Endothelial cell of umbilical vein (primary cell): Measurements from ENCODE around the gene RAB40C. TPM values are rescaled to one million over a fixed set of nuclear protein-coding genes. Genes with fewer than 3 reads are reported as not detected.

Experiments
- BruUV-seq: library from RNA; stranded (reverse); fragments of 400-500 nt; replicated peaks from 2 replicates; lab custom pipeline; 2021; lab: Mats Ljungman, UMichigan
- CTCF ChIA-PET: fragments of 300-600, 350-600 bp; sonication (Branson Sonifier 250); formaldehyde crosslinking; loops from one replicate; lab custom pipeline; 2021; ENCODE audit warnings: antibody characterized with exemption, inconsistent platforms; lab: Charles Lee
- POLR2A ChIA-PET: fragments of 300-600, 350-600 bp; sonication (Branson Sonifier 250); formaldehyde crosslinking; loops from one replicate; lab custom pipeline; 2021; ENCODE audit warnings: antibody characterized with exemption, inconsistent platforms; lab: Charles Lee
- DNase-seq: peaks from one replicate; pipeline ENCODE4 v3.0.0-alpha.2; 2011; ENCODE audit warnings: low read depth, low spot score
- FAIRE-seq: peaks from 2 replicates; lab custom pipeline; 2011; peaks lifted over from hg19 to GRCh38; lab: Jason Lieb, UNC
- H2AFZ ChIP-seq: 2 replicates; pipeline ENCODE4 v1.6.0; 2012; ENCODE audit warnings: low read depth, low read length, control low read depth, inconsistent platforms
- H3K27ac ChIP-seq: 2 replicates; pipeline ENCODE4 v1.5.1; 2011; ENCODE audit warnings: low read depth, mild to moderate bottlenecking, control low read depth, low read length, moderate library complexity; ENCODE audit not compliant: insufficient read depth
- H3K27me3 ChIP-seq, 2 experiments: 2 replicates each; pipeline versions ENCODE4 v1.6.0 to v1.6.1; 2011; ENCODE audit warnings: low read length in 2 of 2, mixed read lengths in 1 of 2; ENCODE audit not compliant: control insufficient read depth in 2 of 2, insufficient read depth in 2 of 2
- H3K36me3 ChIP-seq, 2 experiments: 2 replicates in 1 of 2; 3 replicates in 1 of 2; pipeline ENCODE4 v1.5.1; 2011; ENCODE audit warnings: low read length in 2 of 2, mild to moderate bottlenecking in 1 of 2, moderate library complexity in 1 of 2; ENCODE audit not compliant: control insufficient read depth in 2 of 2, insufficient read depth in 2 of 2; ENCODE audit errors: extremely low read depth in 1 of 2
- H3K4me1 ChIP-seq: 3 replicates; pipeline ENCODE4 v1.5.1; 2011; ENCODE audit warnings: mild to moderate bottlenecking, low read length; ENCODE audit not compliant: control insufficient read depth, insufficient read depth; ENCODE audit errors: extremely low read depth
- H3K4me2 ChIP-seq: 2 replicates; pipeline ENCODE4 v1.6.1; 2011; ENCODE audit warnings: low read length, control low read depth, mixed read lengths; ENCODE audit not compliant: insufficient read depth
- H3K4me3 ChIP-seq, 3 experiments: fragments of 200-600 bp in 1 of 3; sonication (generic), shearing (Covaris generic) in 1 of 3; replicated peaks in 1 of 3; 2 replicates each; pipeline ENCODE4 v1.5.1; 2011 to 2016; ENCODE audit warnings: control low read depth in 3 of 3, low read length in 3 of 3, mild to moderate bottlenecking in 2 of 3, inconsistent platforms in 1 of 3, low read depth in 1 of 3, moderate library complexity in 1 of 3; ENCODE audit not compliant: insufficient read depth in 1 of 3
- H3K79me2 ChIP-seq: 2 replicates; pipeline ENCODE4 v1.6.0; 2012; ENCODE audit warnings: low read length, inconsistent platforms; ENCODE audit not compliant: control insufficient read depth, insufficient read depth
- H3K9ac ChIP-seq: replicated peaks from 2 replicates; pipeline ENCODE3; 2011; ENCODE audit warnings: low read length, control low read depth; ENCODE audit not compliant: insufficient read depth; ENCODE audit errors: extremely low read depth
- H3K9me1 ChIP-seq: replicated peaks from 3 replicates; pipeline ENCODE4 v1.6.0; 2011; ENCODE audit warnings: mild to moderate bottlenecking, low read length; ENCODE audit not compliant: control insufficient read depth, insufficient read depth; ENCODE audit errors: extremely low read depth
- H3K9me3 ChIP-seq: replicated peaks from 2 replicates; pipeline ENCODE4 v1.5.1; 2012; ENCODE audit warnings: low read length, inconsistent platforms; ENCODE audit not compliant: control insufficient read depth, insufficient read depth
- H4K20me1 ChIP-seq: replicated peaks from 2 replicates; pipeline ENCODE3; 2011; ENCODE audit warnings: mild to moderate bottlenecking, low read length; ENCODE audit not compliant: control insufficient read depth, insufficient read depth; ENCODE audit errors: extremely low read depth
- EZH2 ChIP-seq: IDR thresholded peaks from 2 replicates; pipeline ENCODE4 v1.6.1; 2012; ENCODE audit warnings: borderline replicate concordance, low read depth, mild to moderate bottlenecking, moderate library complexity, low read length, inconsistent platforms; ENCODE audit not compliant: severe bottlenecking
- FOS ChIP-seq: IDR thresholded peaks from 2 replicates; pipeline ENCODE4 v1.6.1; 2011; ENCODE audit warnings: mild to moderate bottlenecking, low read length, moderate library complexity, borderline replicate concordance; ENCODE audit not compliant: insufficient read depth
- GATA2 ChIP-seq: IDR thresholded peaks from 2 replicates; pipeline ENCODE4 v1.7.0; 2011; ENCODE audit warnings: low read depth, mild to moderate bottlenecking, moderate library complexity, mixed read lengths, low read length; ENCODE audit not compliant: insufficient read length, insufficient read depth
- JUN ChIP-seq: IDR thresholded peaks from 2 replicates; pipeline ENCODE4 v1.6.1; 2011; ENCODE audit warnings: borderline replicate concordance, low read depth; ENCODE audit not compliant: insufficient read length, insufficient read depth
- MYC ChIP-seq: IDR thresholded peaks from one replicate; pipeline ENCODE4 v1.6.1; 2011; ENCODE audit warnings: mild to moderate bottlenecking, low read depth, low read length
- POLR2A ChIP-seq: IDR thresholded peaks from 2 replicates; pipeline ENCODE4 v1.6.1; 2012; ENCODE audit warnings: low read depth, mild to moderate bottlenecking, control low read depth, low read length
- POLR2AphosphoS5 ChIP-seq: IDR thresholded peaks from 2 replicates; pipeline ENCODE4 v1.6.1; 2012; ENCODE audit warnings: low read depth, mild to moderate bottlenecking, control low read depth, low read length, moderate library complexity; ENCODE audit not compliant: insufficient read depth
- dilution Hi-C: fragments of 300-500 bp; cut with MboI; formaldehyde crosslinking; loops from one replicate; pipeline ENCODE4 v1.15.0; 2019; ENCODE audit warnings: low sequenced_read_pairs; ENCODE audit not compliant: extremely low pct_ligation_motif_present
- intact Hi-C: fragments of 100-400 bp; cut with micrococcal nuclease; formaldehyde crosslinking; loops from one replicate; pipeline ENCODE4 v1.10.0; 2022
- polyA plus RNA-seq, 4 experiments: library from polyadenylated mRNA; depleted of rRNA in 3 of 4; stranded (reverse) in 3 of 4; unstranded in 1 of 4; fragments of >200 nt; gene quantifications; 2 replicates each; pipeline versions ENCODE4 v1.2.1 to v1.2.3, GENCODE V29; 2011 to 2012; ENCODE audit warnings: missing spikeins in 1 of 4
- total RNA-seq: library from RNA; stranded (reverse); gene quantifications from 2 replicates; pipeline ENCODE4 v1.2.3, GENCODE V29; 2021
- TF ChIP-seq, protein P1 (sequence below), 2 donors: IDR thresholded peaks; 1 replicate in 1 of 2; 2 replicates in 1 of 2; pipeline ENCODE4 v1.5.1; 2011; ENCODE audit warnings: low read length in 2 of 2, mild to moderate bottlenecking in 2 of 2, moderate library complexity in 2 of 2, control low read depth in 1 of 2, inconsistent platforms in 1 of 2, low read depth in 1 of 2; ENCODE audit not compliant: insufficient read depth in 1 of 2; ENCODE audit errors: extremely low read depth in 1 of 2
- TF ChIP-seq, protein P2 (sequence below): IDR thresholded peaks from 2 replicates; pipeline ENCODE4 v1.6.1; 2011; ENCODE audit not compliant: insufficient read depth, insufficient read length

Gene RAB40C
- total and polyA plus RNA-seq, 2 donors (not counting 3 experiments of a cell fraction or from before 2014, with no cell fraction given): 12.4 to 18.8 TPM

DNA sequence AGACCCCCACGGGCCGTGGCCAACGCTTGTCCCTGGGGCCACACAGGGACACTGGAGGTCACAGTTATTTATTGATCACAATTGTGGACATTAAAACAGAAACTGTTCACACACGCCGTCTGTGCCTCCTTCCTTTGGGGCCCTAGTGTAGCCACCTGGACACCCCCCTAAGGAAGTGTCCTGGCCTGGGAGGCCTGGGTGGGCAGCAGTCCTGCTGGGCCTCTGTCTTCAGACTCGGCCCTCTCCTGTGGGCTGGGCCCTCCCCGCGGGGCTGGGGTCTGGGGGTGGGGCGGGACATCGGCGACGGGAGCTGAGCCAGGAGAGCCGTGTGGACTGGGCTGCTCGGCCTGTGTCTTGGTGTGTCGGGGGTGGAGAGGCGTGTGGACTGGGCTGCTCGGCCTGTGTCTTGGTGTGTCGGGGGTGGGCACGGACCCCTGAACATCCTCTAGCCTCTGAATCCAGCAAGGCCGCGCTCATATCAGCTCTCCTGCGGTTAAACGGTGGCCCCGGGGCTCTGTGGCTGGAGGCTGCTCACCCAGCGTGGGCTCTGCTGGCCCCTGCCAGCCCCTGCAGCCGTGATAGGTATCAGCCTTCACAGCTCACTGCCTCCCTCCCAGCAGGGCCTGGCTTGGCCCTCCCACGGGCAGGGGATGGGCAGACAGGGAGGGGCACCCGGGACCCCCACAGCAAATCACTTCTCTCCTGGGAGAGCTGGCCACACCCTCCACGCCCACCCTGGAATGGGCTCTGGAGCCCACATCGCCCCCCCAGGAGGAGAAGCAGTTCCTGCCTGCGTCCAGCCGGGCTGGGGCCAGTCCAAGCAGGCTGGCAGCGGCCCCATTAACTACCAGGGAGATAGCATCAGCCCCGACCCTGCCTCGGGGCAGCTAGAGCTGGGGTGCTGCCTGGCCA is 24.2 kb upstream of the RAB40C start:
- peaks cover 6% of the 10 kb centered on the region for H3K79me2 ChIP-seq
- ChIA-PET POLR2A (no interaction called here), CTCF (interaction anchor here (1.9 kb wide), 1 partner anchor 10 kb away, joined by 9 read pairs; no protein-coding TSS in a partner anchor)
- H3K27ac ChIP-seq: no peak overlapping the region
- intact Hi-C loops: loop anchor here (5.0 kb wide), 1 partner anchor 38 kb away; the partner anchor contains the start of gene CAPN15
- H3K9me3 ChIP-seq: no peaks in the 10 kb centered on the region
- no peak overlapping the region for H3K4me3 ChIP-seq
- peaks cover 7 to 9% of the 10 kb centered on the region in 2 experiments for H3K27me3 ChIP-seq
- H4K20me1 ChIP-seq: no peaks in the 10 kb centered on the region
- no peaks in the 10 kb centered on the region for H3K9me1 ChIP-seq
- peaks cover 21% of the 10 kb centered on the region for H3K4me1 ChIP-seq
- no peak for DNase-seq
- no peak for TF ChIP-seq POLR2AphosphoS5
- no peak overlapping the region for H3K4me2 ChIP-seq
- FAIRE-seq: no peak
- H3K9ac ChIP-seq: no peak overlapping the region
- dilution Hi-C loops: no loop called here
- no peaks in the 10 kb centered on the region for H3K36me3 ChIP-seq
- no peak overlapping the region for H2AFZ ChIP-seq
- BruUV-seq: no TSS peak

DNA sequence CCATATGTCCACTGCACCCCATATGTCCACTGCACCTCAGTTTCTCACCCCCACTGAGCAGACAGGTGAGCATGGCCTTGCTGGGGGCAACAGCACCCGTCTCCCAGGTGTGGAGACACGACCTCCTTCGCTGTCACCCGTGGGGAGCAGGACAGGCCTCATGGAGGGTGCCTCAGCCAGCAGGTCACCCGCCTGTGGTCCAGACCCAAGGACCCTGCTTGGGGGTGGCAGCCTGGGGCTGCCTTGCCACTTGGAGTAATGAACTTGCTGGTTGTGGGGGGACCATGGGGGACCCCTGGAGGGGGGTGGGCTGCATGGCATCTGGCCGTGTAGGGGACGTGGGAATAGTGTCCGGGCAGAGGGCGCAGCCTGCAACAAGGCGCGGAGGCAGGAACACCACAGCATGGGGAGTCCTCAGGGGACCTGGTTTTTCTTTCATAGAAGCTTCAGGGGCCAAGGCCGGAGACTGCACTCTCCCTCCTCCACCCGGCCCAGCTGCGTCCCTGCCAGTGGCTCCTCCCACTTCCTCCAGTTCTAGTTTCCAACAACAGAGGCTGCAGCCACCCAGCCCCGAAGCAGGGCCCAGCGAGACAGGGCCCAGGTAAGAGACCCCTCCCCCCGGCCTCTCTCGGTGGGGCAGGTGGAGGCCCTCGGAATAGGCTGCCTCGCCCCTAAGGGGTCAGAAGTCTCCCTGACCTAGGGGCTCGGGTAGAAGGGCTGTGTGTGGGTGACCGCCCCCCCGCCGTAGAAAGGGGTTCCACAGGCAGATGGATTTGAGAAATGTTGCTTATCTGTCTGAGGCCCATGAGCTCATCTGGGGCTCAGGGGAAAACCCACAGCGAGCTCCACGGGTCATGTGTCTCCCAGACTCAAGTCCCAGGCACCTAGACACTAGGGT is 23.1 kb upstream of the RAB40C start, which contains the start of gene NHLRC4:
Gene NHLRC4, plus strand, starts transcription at position 531 of the 898 bp plus-strand sequence. CDS start 1,043 bp downstream, outside the sequence.
- H4K20me1 ChIP-seq: no peaks in the 10 kb centered on the region
- peak; percentile 65 for DNase-seq
- H3K79me2 ChIP-seq: peaks cover 13% of the 10 kb centered on the region
- H3K9me3 ChIP-seq: no peaks in the 10 kb centered on the region
- no peak within 1 kb of the TSS for H3K27ac ChIP-seq
- CTCF ChIA-PET: interaction anchor here (0.9 to 1.9 kb wide), 2 partner anchors 10 to 12 kb away, joined by 3 to 9 read pairs; no protein-coding TSS in a partner anchor
- POLR2A ChIA-PET: interaction anchor here (0.6 kb wide), 1 partner anchor 180 kb away, joined by 3 read pairs; no protein-coding TSS in a partner anchor
- H3K27me3 ChIP-seq: peaks cover 0 to 2% of the 10 kb centered on the region in 2 experiments
- intact Hi-C loops: loop anchor here (5.0 kb wide), 1 partner anchor 39 kb away; the partner anchor contains the start of gene CAPN15
- H3K9me1 ChIP-seq: no peaks in the 10 kb centered on the region
- dilution Hi-C loops: no loop called here
- no peak within 1 kb of the TSS for H3K9ac ChIP-seq
- H3K4me1 ChIP-seq: peaks cover 24% of the 10 kb centered on the region
- H3K4me2 ChIP-seq: peak within 1 kb of the TSS; percentile 12
- H2AFZ ChIP-seq: peak within 1 kb of the TSS; percentile 62
- FAIRE-seq: peak; percentile 76
- no peaks in the 10 kb centered on the region for H3K36me3 ChIP-seq
- H3K4me3 ChIP-seq: no peak within 1 kb of the TSS
- TF ChIP-seq JUN: no peak
- TF ChIP-seq POLR2A: no peak
- no peak for TF ChIP-seq MYC
- TF ChIP-seq POLR2AphosphoS5: no peak
- TF ChIP-seq, protein P1, sequence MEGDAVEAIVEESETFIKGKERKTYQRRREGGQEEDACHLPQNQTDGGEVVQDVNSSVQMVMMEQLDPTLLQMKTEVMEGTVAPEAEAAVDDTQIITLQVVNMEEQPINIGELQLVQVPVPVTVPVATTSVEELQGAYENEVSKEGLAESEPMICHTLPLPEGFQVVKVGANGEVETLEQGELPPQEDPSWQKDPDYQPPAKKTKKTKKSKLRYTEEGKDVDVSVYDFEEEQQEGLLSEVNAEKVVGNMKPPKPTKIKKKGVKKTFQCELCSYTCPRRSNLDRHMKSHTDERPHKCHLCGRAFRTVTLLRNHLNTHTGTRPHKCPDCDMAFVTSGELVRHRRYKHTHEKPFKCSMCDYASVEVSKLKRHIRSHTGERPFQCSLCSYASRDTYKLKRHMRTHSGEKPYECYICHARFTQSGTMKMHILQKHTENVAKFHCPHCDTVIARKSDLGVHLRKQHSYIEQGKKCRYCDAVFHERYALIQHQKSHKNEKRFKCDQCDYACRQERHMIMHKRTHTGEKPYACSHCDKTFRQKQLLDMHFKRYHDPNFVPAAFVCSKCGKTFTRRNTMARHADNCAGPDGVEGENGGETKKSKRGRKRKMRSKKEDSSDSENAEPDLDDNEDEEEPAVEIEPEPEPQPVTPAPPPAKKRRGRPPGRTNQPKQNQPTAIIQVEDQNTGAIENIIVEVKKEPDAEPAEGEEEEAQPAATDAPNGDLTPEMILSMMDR (IDR thresholded peaks at IDR 0.05; ENCODE audit: extremely low read depth in 1 of 2, insufficient read depth in 1 of 2, low read depth in 1 of 2, low read length in 2 of 2): no peak
- TF ChIP-seq GATA2: no peak
- no peak for TF ChIP-seq FOS
- TF ChIP-seq EZH2: no peak
- TF ChIP-seq, protein P2, sequence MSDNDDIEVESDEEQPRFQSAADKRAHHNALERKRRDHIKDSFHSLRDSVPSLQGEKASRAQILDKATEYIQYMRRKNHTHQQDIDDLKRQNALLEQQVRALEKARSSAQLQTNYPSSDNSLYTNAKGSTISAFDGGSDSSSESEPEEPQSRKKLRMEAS: no peak
- no TSS peak for BruUV-seq
